SK-N-SH (cell line): Measurements from ENCODE around the gene CYP2C18.

Experiments used
- POLR2AphosphoS5 ChIP-seq: IDR thresholded peaks from 2 replicates; pipeline ENCODE4 v1.6.1; 2012; ENCODE audit warnings: low read depth, low read length
- TCF12 ChIP-seq: IDR thresholded peaks from 2 replicates; pipeline ENCODE4 v1.4.0; 2012
- TF ChIP-seq, protein P1 (sequence below): fragments of 200-600 bp; sonication (generic); IDR thresholded peaks from 2 replicates; pipeline ENCODE4 v1.6.1; 2017; ENCODE audit warnings: antibody characterized with exemption, mild to moderate bottlenecking, moderate library complexity
- TF ChIP-seq, protein P2 (sequence below): fragments of 150-350 bp; IDR thresholded peaks from 2 replicates; pipeline ENCODE4 v1.6.1; 2017; ENCODE audit warnings: antibody characterized with exemption, low read length, low read depth, borderline replicate concordance

DNA sequence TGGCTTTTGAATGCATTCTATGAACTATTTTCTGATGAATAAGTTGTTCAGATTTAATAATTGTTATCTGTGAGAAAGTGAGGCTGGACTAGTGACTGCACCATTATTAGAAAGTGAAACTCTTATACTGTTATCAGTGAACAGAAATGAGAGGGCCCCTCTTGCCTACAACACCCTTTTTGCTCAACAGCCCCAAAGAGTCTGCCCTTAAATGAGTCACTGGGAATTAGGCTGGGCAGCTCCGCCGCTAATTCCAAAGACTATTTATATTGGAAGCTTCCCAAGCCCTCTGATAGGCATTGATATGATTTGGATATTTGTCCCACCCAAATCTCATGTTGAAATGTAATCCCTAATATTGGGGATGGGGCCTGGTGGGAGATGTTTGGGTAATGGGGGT is 7.0 kb upstream of the CYP2C18 start:
- TF ChIP-seq, protein P1, sequence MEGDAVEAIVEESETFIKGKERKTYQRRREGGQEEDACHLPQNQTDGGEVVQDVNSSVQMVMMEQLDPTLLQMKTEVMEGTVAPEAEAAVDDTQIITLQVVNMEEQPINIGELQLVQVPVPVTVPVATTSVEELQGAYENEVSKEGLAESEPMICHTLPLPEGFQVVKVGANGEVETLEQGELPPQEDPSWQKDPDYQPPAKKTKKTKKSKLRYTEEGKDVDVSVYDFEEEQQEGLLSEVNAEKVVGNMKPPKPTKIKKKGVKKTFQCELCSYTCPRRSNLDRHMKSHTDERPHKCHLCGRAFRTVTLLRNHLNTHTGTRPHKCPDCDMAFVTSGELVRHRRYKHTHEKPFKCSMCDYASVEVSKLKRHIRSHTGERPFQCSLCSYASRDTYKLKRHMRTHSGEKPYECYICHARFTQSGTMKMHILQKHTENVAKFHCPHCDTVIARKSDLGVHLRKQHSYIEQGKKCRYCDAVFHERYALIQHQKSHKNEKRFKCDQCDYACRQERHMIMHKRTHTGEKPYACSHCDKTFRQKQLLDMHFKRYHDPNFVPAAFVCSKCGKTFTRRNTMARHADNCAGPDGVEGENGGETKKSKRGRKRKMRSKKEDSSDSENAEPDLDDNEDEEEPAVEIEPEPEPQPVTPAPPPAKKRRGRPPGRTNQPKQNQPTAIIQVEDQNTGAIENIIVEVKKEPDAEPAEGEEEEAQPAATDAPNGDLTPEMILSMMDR, result no peak
- TF ChIP-seq, protein P2, sequence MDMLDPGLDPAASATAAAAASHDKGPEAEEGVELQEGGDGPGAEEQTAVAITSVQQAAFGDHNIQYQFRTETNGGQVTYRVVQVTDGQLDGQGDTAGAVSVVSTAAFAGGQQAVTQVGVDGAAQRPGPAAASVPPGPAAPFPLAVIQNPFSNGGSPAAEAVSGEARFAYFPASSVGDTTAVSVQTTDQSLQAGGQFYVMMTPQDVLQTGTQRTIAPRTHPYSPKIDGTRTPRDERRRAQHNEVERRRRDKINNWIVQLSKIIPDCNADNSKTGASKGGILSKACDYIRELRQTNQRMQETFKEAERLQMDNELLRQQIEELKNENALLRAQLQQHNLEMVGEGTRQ, result no peak
- TF ChIP-seq TCF12 (no peak), POLR2AphosphoS5 (no peak)
